ENCODE measurements around the gene GLP2R.
"Not testable (repeated sequence)": the region's sequence is repeated elsewhere in the genome, so short reads cannot be mapped to it uniquely, and the experiment has no call there.

Gene GLP2R

DNA sequence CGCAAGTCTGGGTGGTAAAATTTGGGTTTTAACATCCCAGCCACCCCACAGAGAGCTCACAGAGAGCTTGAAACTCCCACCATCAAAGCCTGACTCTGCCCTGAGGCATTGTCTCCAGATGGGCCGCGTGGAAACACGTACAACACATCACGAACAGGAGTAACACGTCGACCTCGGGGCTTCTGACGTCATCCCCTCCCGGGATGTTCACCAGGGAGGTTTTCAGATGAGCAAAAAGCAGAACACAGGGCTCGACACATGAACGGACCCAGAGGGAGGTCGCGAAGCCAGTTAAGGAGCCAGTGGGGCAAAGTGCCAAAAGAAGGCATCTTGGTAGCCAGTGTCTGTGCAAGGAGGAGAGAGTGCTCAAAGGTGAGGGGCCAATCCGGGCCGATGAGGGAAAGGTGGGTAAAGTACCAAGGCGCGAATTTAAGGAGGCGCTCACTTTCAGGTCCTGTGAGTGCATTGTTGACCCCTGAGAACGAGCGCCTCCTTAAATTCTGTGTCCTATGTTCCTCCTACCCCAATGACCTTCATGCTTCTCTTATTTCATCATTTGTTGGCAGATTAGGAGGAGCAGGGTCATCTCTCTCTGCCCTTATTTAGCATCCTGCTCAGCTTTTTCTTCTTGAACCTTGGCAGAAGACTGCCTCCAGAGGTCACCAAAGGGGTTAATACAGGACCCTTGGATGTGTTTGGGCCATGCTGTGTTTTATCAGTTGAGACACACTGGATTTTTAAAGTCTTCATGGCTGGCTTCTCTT is 73.7 kb downstream of the GLP2R start:
- no peak for DNase-seq (ENCODE audit: low read depth)

DNA sequence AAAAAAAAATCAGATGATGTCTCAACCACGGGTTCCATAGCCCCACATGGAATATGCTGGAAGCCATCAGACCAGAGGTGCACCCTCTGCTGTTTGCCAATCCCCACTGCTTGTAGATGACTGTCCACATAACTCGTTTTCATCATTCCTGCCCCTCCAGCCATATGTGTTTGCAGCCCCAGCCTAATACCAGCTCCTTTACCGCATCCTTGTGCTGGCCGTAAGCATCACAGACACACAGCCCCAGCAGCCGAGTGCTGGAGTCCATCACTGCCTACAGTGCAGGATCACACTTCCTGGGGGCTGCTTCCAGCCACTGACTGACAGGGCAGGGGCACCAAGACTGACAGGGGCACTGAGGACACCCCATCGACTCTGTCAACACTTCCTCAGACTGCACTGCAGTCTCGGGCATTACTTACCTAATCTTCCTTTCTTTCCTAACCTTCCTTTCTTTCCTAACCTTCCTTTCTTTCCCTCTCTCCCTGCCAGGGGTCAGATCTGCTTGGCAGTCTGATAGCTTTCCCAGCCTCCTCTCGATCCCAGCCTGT is 74.4 kb downstream of the GLP2R start:
- no peak for DNase-seq (ENCODE audit: low read depth)

DNA sequence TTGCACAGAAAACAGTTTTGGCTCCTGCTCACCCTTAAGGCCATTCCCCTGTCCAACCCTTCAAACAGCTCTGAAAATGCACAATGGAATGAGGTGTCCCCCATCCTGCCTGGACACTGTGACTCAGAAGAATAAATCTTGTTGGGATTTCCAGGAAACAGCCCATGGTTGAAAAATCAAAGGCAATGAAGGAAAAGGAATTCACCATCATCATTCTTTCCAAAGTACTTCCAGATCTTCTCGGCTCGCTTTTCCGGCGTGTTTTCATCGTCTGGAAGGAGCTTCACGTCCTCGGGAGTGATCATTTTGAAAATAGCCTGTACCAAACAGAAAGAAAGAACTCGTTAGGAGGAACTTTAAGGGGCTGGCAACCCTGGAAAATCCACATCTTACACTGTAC is 75.1 kb downstream of the GLP2R start:
- DNase-seq (ENCODE audit: low read depth) = no peak

DNA sequence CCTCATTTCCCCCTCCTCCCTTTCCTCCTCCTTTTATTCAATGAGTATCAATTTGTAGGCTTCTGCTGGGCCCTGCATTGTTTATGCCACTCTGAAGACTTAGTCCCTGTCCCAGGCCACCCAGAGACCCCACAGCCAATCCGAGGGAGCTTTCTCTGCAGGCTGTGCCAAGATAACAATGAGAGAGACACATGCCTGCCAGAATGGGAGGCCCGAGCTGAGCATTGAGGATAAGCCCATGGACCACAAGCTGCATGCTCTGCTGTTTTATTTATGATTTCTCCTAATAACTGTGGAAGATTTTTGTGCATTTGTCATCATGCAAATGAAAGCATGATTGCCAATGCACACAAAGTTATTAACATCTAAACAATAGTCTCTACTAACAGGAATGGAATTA is 76.4 kb downstream of the GLP2R start:
- no peak for DNase-seq (ENCODE audit: low read depth)

DNA sequence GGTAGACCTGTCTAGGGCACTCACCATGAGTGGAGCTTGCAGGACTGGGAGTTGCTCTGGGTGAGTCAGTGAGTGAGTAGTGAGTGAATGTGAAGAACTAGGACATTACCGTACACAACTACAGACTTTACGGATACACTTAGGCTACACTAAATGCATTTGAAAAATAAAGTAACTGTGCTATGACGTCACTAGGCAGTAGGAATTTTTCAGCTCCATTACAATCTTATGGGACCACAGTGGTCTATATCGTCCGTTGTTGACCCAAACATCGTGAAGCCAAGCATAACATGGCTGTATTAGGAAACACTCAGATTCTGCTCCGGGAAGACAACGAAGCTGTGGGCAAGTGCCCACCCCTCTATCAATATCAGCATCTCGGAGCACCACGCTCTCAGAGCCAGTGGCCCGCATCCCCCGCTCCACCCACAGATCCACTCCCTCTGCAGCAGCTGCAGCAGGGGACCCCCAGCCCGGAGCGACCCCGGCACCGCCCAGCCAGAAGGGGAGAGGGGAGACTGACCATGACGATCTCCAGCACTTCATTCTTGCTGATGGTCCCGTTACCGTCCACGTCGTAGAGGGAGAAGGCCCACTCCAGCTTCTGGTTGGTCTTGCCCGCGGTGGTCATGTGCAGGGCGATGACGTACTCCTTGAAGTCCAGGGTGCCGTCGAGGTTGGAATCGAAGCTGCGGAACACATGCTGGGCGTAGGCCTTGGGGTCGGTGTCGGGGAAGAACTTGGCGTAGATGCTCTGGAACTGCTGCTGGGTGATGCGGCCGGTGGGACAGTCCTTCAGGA is 78.8 kb downstream of the GLP2R start:
- no peak for DNase-seq (ENCODE audit: low read depth)

DNA sequence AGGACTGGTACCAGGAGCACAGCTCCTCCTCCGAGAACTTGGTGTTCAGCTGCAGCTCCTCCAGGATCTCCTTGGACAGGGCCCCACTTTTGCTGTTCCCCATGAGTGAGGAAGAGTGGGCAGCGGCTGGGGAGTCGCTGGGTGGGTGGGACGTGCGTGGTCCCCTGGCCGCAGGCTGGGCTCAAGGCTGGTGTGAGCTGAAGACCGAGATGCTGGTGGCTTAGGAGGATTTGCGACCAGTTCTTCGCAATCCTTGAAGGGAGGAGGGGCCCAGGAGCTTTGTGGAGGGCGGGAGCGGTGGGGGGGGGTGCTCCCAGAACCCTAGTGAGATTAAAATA is 79.3 kb downstream of the GLP2R start, which contains the start of gene RCVRN:
Gene RCVRN (minus strand): TSS at position 194 of the 338 bp plus-strand sequence. CDS start 91 bp downstream, at position 103.
- no peak for DNase-seq (ENCODE audit: low read depth)

DNA sequence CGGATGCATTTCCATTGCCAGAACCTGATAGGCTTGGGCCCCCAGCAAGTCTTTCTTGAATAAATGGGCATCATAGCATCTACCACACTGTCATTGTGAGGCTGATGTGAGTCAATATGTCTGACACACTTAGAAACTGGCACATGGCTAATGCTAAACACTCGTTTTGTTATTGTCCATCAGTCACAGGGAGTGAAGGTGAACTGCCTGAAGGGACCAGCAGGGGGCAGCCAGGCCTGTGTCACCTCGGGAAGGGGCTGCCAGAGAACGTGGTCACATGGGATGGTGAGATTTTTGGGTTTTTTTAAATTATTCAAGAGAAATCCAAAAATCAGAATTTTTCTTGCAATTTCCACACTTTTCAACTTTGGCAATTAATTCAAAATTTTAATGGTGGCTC is 80.2 kb downstream of the GLP2R start:
- no peak for DNase-seq (ENCODE audit: low read depth)

DNA sequence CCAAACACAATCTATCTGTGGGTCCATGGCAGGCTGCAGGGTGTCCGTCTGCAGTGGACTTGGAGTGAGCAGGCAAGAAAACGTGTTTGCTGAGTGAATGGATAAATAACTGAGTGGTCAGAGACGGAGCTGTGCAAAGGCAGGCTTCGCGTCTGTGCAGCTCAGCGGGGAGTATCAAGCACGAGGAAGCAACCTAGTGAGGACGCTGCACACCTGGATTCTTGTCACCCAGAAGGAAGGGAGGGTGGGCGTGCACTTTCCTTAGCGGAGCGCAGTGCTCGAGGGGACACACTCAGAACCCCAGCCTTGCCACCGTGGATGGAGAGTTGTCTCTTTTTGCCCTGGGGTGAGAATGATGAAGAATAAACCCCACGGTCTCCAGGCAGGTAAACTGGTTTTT is 80.9 kb downstream of the GLP2R start:
- no peak for DNase-seq (ENCODE audit: low read depth)

DNA sequence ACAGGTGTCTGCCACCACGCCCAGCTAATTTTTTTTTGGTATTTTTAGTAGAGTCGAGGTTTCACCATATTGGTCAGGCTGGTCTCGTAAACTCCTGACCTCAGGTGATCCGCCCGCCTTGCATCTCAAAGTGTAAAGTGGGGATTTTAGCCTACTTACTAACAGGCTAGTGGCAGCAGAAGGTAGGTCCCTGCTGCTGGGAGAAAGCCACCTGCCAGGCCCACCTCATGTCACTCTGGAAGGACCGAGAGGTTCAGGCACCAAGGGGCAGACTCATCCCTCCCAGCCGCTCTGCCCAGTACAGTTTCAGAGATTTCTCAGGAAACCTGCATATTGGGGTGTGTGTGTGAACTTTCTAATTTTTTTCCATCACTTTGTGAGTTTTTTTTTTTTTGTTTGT is 81.4 kb downstream of the GLP2R start:
- DNase-seq (ENCODE audit: low read depth) = no peak

DNA sequence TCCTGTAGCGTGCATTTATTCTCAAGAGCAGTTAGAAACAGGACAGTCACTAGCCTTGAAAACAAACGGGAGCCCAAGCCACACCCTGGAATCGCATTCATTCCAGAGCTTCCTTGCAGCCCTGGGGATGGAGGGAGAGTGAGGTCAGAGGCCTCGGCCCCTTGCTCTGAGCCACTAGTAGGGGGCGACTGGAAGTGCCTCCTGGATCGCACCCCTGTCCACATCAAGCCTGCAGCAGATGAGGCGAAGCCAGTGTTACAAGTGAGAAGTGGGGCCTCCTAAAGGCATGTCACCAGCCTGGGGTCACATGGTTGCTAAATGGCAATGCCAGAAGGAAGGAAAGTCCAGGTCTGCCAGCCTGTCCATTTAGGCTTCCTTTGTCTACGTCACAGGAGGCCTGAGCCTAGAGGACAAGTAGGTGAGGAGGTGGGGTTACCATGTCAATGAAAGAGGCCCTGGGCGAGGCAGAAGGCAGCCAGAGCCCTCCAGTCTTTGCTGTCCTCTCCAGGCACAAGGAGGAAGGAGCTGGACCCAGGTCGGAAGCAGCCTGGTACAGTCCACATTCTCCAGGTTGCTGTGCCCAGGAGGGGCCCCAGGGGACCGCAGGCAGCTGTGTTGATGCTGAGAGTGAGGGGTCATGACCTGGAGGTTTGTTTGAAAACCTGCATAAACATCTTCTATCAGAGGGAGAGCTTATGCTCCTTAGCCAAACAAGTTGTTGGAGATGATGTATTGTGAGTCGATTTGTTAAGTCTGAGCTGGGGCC is 82.3 kb downstream of the GLP2R start:
- DNase-seq (ENCODE audit: low read depth) = no peak

DNA sequence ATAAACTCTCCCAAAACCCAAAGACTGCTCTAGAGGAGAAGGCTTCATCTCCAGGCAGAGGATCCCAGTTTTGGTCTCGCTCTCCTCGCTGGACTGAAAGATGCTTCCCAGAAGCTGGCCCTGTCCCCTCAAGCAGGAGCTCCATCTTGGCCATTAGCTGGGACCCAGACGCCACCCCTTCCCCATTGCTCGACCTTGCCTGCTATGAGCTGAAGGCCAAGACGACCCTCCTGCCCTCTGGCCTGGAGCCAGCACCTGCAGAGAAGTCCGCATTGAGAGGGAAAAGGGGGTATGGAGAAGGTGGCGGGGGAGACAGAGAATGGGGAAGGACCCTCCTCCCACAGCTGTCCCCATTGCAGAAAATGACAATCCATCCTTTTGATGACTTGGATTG is 82.9 kb downstream of the GLP2R start:
- DNase-seq (ENCODE audit: low read depth) = no peak

DNA sequence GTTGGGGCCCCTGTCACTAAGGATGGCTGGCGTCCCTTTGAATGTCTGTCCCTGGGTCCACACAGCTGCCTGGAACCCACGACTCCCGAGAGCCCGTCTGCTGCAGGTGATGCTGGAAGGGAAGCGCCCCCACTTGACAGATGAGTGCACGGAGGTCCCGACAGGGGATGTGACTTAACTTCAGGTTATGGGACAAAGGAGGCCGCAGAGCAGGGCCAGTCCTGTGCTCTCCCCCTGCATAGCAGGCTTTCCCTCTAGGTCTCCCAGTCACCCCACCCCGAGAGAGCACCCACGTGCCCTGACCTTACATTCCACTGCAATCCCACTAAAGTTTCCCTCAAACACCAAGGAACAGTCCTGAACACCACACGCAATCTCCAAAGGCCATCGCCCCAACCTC is 85.4 kb downstream of the GLP2R start:
- no peak for DNase-seq (ENCODE audit: low read depth)

DNA sequence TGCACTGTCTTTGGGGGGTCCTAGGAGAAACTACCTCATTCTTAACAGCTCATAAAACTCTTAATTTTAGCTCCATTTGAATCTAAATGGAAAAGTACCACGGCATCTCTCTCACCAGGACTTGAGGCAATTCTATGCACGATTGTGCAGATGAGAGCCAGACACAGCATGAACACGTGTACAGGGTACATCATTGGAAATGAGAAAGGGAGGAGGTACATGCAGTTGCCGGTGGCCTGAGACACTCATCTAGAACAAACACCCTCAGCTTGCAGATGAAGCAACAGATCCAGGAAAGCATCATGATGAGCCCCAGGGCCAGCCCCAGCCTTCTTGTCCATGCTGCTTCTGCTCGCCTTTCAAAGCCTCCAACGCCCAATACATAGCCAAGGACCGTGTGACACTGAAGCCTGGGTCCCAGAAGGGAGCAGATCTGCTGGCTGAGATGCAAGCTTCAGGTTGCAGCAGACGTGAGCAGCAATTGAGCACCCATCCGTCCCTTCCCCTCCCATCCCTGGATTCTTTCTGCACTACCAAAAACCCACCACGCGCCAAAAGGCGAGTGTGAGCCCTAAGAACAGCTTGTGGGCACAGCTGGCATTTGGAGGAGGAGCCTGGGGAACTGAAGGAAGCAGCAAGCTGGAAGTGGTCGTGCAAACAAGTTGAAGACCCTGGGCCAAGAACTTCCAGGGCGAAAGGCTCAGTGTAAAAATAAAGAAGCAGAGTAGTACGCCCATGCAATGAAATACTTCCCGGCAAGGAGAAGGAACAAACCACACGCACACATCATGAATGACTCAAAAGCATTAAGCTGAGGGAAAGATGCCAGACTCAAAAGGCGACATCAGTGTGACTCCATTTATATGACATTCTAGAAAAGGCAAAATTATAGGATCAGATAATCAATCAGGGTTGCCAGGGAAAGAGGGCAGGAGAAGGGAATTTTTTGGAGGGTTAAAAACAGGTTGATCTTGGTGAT is 86.7 kb downstream of the GLP2R start:
- DNase-seq (ENCODE audit: low read depth) = no peak

DNA sequence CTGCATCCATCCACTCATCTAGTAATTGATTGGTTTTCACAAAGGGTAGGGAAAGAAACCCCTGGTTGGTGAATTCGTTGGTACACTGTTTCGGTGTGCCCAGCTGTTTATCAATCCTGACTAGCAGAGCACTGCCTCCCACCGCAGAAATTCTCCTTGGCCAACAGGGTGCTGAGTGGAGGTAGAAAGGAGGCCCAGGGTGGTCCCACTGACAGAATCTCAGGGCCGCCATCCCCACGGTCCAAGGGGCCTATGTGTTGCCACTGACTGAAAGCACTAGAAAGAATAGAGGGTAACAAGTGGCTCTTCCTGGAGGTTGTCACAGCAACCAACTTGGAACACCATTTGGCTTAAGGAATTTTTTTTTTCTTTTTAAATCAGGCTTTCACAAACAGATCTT is 87.8 kb downstream of the GLP2R start:
- DNase-seq (ENCODE audit: low read depth) = no peak

DNA sequence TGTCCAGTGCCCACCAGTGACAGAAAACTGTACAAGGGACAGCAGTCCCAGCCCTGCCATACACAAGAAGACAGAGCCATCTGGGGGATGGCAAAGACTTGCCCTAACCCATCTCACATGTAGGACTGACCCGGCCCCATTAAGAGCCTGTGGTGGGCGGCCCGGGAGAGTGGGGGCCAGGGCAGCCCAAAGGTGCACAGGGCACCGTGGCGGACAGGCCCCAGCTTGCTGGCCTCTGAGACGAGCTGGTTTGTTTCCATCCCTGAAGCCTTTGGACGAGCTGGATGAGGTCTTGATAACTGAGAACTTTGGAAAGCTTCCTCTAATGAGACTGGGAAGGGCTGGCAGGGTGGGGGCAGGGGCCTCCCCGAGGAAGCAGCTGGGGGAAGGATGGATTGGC is 90.4 kb downstream of the GLP2R start:
- no peak for DNase-seq (ENCODE audit: low read depth)

DNA sequence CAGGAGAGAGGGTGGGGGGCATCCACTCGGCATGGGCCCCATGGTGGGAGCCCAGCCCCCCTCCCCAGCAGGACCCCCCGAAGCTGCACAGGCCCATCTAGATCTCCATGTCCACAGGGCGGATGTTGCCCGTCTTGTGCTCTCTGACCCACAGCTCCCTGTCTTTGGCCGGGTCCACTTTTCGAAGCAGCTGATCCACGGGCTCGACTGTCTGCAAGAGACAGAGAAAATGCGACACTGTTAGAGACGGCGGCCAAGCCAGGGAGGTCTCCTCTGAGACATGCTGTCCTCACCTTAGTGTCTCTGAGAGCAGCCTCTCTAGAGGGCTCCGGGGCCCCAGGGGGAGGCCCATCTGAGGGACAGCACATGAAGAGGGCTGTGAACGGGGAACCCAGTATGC is 91.4 kb downstream of the GLP2R start:
- no peak for DNase-seq (ENCODE audit: low read depth)

DNA sequence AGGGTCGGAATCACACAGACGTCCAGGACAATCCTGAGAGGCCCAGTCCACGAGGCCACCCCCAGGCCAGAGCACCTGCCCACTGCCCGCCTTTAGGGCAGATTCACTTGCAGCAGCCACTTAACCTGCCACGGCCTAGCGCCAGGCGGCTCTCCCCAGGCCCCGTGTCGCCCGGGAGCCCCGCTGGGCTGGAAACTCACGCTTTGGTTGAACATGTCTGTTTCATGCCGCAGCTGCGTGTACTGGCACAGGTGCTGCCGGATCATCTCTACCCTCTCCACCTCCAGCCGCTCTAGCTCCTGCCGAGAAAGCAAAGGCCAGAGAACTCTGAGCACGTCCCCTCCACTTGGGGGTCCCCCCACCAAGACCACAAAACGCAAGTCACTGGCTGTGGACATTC is 92.1 kb downstream of the GLP2R start:
- DNase-seq (ENCODE audit: low read depth) = no peak

DNA sequence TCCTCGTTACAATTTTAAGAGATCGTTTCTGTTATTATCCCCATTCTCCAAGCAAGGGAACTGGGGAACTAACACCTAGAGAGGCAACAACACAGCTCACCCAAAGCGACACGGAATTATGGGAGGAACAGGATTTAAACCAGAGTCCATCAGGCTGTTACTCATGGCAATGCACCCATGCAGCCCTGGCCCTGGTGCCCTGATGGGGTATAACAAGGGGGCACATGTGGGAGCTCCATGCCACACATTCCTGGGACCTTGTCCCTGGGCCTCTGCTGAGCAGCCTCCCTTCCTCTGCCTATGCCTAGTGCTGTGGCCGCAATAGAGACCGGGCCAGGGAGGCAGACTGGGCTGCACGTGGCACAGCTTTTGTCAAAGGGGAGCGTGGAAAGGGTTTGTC is 92.6 kb downstream of the GLP2R start:
- DNase-seq (ENCODE audit: low read depth) = no peak

DNA sequence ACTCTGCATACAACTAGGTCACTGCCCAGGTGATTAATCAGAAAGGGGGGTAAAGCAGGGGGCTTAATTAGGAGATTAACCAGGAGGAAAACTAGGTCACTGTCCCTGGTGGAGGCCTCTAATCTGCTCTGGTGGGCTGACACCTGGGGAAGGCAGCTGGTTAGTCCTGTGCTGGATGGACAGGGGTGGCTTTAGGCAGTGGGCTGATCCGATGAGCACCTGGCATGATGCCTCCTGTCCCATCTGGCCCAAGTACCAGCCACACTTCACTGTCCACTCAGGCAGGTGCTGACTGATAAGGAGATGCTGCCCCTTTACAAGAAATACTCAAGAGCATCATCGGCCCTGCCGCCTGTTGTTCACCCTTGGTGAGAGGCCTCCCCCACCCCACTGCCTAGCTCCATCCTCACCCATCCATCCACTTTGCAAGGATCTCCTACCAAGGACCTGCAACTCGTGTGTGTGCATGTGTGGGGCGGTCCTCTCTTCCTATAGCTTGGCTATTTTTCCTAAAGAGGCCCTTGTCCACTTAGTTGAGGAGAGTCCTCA is 93.2 kb downstream of the GLP2R start:
- DNase-seq (ENCODE audit: low read depth) = no peak

DNA sequence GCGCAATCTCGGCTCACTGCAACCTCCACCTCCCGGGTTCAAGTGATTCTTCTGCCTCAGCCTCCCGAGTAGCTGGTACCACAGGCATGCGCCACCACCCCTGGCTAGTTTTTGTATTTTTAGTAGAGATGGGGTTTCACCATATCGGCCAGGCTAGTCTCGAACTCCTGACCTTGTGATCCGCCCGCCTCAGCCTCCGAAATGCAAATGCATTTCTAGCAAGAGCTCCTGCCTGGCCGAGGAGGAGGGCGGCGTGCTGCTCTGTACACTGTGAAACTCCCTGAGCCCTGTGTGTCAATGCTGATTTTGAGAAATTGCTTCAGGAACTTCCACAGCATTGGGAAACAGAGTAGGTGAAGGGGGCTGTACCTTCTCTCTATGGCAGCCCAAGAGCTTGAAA is 95.5 kb downstream of the GLP2R start:
- not testable (repeated sequence) for DNase-seq (ENCODE audit: low read depth)
